ENCODE measurements around the gene NSL1. TPM values are rescaled to one million over a fixed set of nuclear protein-coding genes. Genes with fewer than 3 reads are reported as not detected.

Gene NSL1
- total and polyA plus RNA-seq, 7 donors, result 12.0 to 50.4 (median 26.0) TPM

DNA sequence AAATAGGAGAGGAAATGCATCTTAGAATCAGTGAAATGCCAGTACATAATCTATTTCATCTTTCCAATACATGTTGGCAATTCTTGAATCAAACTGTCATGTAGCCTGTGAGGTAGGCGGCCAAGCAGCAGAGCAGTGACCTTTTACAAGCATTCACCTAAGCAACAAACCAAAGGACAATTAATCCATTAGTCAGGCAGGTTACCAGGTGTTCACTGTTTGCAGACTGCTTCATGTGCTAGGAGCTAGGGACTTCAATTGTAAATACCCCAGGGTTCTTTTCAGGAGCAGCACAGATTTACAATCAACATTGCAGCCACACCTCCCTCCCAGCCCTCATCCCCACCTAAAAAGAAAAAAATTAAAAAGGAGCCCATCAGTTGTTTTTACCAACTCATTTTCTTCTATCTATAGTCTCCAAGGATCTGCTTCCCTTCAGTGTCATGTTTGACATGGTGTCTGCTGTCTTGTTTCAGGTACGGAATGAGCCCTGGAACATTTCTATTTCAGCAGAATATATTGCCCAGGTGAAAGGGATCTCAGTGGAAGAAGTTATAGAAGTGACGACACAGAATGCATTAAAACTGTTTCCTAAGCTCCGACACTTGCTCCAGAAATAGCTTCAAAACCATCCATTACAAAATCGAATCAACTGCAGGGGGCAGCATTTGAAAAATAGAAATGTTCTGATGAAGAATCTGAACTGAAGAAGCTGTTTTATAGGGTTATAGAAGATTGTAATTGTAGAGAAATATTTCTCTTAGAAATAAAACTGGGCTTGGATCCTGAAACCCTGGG lies 23.2 kb upstream of the NSL1 start:
- intact Hi-C loops (cut with DNase I), result loop anchor here (5.0 kb wide), 1 partner anchor 183 kb away; no protein-coding TSS in a partner anchor
- no peak overlapping the region for H3K4me3 ChIP-seq
- H3K27me3 ChIP-seq, result no peaks in the 10 kb centered on the region
- 27 to 64% methylated on average over 5 of the region's 5 CpGs for WGBS, 2 donors
- no peaks in the 10 kb centered on the region for H3K9me3 ChIP-seq
- peaks cover 0 to 14% (median 0%) of the 10 kb centered on the region in 4 donors for H3K36me3 ChIP-seq
- TF ChIP-seq, protein P1, sequence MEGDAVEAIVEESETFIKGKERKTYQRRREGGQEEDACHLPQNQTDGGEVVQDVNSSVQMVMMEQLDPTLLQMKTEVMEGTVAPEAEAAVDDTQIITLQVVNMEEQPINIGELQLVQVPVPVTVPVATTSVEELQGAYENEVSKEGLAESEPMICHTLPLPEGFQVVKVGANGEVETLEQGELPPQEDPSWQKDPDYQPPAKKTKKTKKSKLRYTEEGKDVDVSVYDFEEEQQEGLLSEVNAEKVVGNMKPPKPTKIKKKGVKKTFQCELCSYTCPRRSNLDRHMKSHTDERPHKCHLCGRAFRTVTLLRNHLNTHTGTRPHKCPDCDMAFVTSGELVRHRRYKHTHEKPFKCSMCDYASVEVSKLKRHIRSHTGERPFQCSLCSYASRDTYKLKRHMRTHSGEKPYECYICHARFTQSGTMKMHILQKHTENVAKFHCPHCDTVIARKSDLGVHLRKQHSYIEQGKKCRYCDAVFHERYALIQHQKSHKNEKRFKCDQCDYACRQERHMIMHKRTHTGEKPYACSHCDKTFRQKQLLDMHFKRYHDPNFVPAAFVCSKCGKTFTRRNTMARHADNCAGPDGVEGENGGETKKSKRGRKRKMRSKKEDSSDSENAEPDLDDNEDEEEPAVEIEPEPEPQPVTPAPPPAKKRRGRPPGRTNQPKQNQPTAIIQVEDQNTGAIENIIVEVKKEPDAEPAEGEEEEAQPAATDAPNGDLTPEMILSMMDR (IDR thresholded peaks at IDR 0.05), result peak in 2 of 4 experiments; percentile 13 to 41
- TF ChIP-seq EP300 (IDR thresholded peaks at IDR 0.05), result no peak
- no peak for TF ChIP-seq POLR2AphosphoS5 (IDR thresholded peaks at IDR 0.05)
- DNase-seq, result no peak
- H3K27ac ChIP-seq, result no peak overlapping the region
- H3K4me1 ChIP-seq, result no peaks in the 10 kb centered on the region

DNA sequence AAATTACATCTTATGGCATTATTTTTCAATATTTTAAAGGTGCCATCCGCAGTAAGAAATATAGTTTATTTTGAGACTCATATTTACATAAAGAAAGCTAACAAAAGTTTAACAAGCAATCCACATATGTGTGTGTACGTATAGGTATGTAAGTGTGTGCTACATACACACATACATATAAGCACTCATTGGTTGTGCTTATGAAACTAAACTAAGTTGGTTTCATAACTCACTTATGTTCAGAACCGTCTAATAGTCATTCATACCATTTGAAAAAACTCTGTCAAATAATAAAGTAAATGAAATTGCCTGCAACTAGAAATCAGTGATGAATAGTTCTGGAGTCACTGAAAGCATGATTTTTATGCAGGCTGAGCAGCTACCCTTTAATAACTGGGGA lies 14.2 kb upstream of the NSL1 start:
- no peak for DNase-seq
- TF ChIP-seq, protein P1 (IDR thresholded peaks at IDR 0.05), result no peak
- TF ChIP-seq EP300 (IDR thresholded peaks at IDR 0.05) (no peak), POLR2AphosphoS5 (IDR thresholded peaks at IDR 0.05) (no peak), POLR2A (IDR thresholded peaks at IDR 0.05) (no peak)
- H3K9me3 ChIP-seq, result no peaks in the 10 kb centered on the region
- peaks cover 0 to 81% (median 2%) of the 10 kb centered on the region in 4 donors for H3K36me3 ChIP-seq
- intact Hi-C loops (cut with DNase I), result no loop called here
- 90 to 91% methylated on average over 3 of the region's 3 CpGs for WGBS, 2 donors
- no peak overlapping the region for H3K27ac ChIP-seq
- no peak overlapping the region for H3K4me3 ChIP-seq
- H3K27me3 ChIP-seq, result no peaks in the 10 kb centered on the region
- H3K4me1 ChIP-seq, result no peaks in the 10 kb centered on the region

DNA sequence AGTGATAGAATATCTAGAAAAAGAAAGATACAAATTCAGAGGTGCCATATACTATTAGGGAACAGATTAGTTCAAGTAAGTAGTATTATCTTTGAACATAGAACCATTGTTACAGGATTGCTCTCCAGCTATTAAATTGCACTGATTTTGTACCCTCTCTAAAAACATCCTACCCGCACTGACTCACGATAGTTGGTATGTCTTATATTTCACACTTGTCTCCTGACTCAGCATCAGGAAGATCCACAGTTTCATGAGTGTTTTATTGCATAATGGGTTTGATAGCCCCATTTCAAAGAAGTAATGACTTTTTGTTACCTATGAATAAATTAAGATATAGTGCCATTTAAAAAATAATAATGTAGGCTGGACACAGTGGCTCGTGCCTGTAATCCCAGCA lies 6.1 kb upstream of the NSL1 start:
- Histone ChIP-seq H3K9me3 (no peaks in the 10 kb centered on the region), H3K36me3 (peaks cover 0 to 68% (median 8%) of the 10 kb centered on the region in 4 donors), H3K4me3 (no peak overlapping the region), H3K27ac (no peak overlapping the region), H3K4me1 (peaks cover 0 to 9% (median 4%) of the 10 kb centered on the region in 4 donors), H3K27me3 (no peaks in the 10 kb centered on the region)
- WGBS, 2 donors, result 87 to 96% methylated on average over 3 of the region's 3 CpGs
- no peak for TF ChIP-seq EP300 (IDR thresholded peaks at IDR 0.05)
- TF ChIP-seq, protein P1 (IDR thresholded peaks at IDR 0.05), result no peak
- TF ChIP-seq POLR2AphosphoS5 (IDR thresholded peaks at IDR 0.05), result no peak
- TF ChIP-seq POLR2A (IDR thresholded peaks at IDR 0.05), result no peak
- DNase-seq, result no peak
- intact Hi-C loops (cut with DNase I), result loop anchor here (10.0 kb wide), 3 partner anchors 217 to 513 kb away; partner anchors contain the start of genes ANGEL2 and PPP2R5A

DNA sequence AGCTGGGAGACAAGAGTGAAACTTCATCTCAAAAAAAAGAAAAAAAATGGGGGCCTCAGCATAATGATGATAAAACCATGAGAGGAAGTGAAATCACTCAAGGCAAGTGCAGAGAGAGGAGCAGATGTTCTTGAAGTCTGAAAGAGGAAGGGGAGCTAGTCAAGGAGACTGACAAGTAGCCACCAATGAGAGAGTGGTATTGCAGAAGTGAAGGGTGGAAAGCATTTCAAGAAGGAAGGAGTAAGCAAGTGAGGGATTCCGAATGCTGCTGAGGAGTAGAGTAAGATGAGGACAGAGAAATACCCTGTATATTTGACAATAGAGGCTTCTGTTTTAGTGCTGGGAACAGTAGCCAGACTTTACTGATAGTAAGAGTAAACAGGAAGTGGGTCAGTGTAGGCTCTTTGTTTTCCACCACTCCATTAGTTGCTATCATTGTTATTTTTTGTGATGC lies 3.0 kb upstream of the NSL1 start:
- Histone ChIP-seq H3K27ac (no peak overlapping the region), H3K4me1 (peaks cover 0 to 26% (median 21%) of the 10 kb centered on the region in 4 donors), H3K9me3 (no peaks in the 10 kb centered on the region), H3K4me3 (no peak overlapping the region), H3K36me3 (peaks cover 0 to 37% (median 4%) of the 10 kb centered on the region in 4 donors), H3K27me3 (no peaks in the 10 kb centered on the region)
- WGBS, 2 donors, result 67 to 85% methylated on average over 1 of the region's 1 CpG
- no peak for TF ChIP-seq POLR2AphosphoS5 (IDR thresholded peaks at IDR 0.05)
- TF ChIP-seq EP300 (IDR thresholded peaks at IDR 0.05), result no peak
- TF ChIP-seq, protein P1 (IDR thresholded peaks at IDR 0.05), result no peak
- no peak for TF ChIP-seq POLR2A (IDR thresholded peaks at IDR 0.05)
- intact Hi-C loops (cut with DNase I), result loop anchor here (5.0 to 10.0 kb wide), 4 partner anchors 220 to 510 kb away; partner anchors contain the start of genes ANGEL2 and PPP2R5A
- DNase-seq, result no peak
